Measurements from ENCODE around the gene RGS8.

RGS8 gene

GRCh38 chr1:182670032-182670749 is 14.2 kb downstream of the RGS8 start:
- no peak for DNase-seq

GRCh38 chr1:182669266-182669665 is 15.1 kb downstream of the RGS8 start:
- DNase-seq: no peak

DNA sequence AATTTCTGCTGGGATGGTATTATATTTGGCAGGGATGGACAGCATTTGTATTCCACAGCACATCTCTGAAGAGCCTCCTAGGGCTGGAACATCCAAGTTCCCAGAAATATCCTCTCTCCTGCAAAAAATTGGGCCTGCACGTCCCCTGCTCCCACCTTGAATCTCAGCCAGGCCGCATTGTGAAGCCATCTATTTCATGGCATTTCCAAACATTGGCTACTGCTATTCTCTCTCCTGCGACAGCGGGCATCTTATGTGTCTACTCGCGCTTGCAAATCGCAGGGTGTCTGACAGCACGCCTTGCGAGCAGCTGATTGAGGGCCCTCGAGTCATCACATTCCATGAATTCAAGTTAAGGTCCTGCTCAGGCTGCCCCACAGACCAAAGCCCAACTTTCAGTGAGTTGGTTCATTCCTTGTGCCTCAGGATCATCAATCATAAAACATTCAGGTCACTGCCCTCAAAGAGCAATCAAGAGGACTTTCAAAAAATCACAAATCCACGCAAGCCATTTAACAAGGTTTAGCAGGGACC is 15.8 kb downstream of the RGS8 start:
- DNase-seq: no peak

DNA sequence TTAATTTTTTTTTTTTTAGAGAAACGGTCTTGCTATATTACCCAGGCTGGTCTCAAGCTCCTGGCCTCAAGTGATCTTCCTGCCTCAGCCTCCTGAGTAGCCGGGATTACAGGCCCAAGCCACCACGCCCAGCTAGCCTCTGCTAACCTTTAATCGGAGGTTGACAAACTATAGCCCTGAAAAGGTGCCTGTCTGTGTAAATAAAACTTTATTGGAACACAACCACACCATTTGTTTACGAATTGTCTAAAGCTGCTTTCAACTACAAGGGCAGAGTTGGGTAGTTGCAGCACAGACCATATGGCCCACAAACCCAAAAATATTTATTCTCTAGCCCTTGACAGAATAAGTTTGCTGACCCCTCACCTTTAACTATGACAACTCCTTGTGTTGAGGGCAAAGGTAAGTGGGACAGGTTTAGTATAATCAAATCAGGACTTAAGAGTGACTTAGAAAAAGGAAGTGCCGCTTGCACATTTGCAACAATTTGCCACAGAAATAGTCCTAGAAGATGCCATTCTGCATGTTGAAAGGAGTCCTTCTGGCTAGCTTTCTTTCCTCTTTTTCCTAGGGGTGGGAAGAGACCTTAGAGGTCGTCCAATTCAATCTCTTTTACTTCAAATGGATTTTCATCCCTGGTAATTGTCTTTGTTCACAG is 16.4 kb downstream of the RGS8 start:
- DNase-seq: no peak

- DNase-seq: no peak
Measured at GRCh38 chr1:182666706-182667105, 17.7 kb downstream of the RGS8 start.

- no peak for DNase-seq
Measured at GRCh38 chr1:182664296-182664695, 20.1 kb downstream of the RGS8 start.

GRCh38 chr1:182662956-182663355 is 21.4 kb downstream of the RGS8 start:
- DNase-seq: no peak

DNA sequence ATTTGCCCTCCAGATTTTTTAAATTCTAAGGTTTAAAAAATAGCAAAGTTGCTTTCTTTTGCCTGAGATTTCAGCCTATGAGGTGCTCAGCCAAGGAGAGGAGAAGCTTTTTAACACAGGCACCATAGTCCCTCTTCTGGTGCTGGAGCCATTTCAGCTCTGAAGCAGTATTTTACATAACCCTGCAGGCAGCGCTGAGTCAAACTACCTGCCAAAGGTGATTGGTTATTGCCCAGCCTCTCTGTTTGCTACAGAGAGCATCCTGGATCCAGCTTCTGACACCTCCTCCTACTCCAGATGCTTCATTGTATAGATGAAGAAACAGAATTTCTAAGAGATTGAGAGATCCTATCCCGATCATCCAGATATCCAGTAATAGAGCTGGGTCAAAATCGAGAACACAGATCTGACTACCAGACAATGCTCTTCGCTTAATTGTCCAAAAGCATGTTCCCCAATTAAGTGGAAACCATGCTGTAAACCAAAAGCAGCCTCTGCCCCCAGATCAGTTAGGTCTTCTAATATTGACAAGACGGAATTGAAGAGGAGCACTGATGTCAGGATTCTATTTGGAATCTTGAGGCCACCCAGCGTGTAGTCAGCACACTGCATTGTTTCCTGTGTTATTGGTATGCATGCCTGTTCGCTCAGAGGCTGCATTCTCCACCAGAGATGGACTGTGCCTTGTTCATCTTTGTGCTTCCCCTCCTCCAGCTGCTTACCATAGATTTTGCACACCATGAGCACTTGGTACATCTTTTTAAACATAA is 22.1 kb downstream of the RGS8 start:
- DNase-seq: no peak

- no peak for DNase-seq
Measured at GRCh38 chr1:182658055-182658454, 26.3 kb downstream of the RGS8 start.

DNA sequence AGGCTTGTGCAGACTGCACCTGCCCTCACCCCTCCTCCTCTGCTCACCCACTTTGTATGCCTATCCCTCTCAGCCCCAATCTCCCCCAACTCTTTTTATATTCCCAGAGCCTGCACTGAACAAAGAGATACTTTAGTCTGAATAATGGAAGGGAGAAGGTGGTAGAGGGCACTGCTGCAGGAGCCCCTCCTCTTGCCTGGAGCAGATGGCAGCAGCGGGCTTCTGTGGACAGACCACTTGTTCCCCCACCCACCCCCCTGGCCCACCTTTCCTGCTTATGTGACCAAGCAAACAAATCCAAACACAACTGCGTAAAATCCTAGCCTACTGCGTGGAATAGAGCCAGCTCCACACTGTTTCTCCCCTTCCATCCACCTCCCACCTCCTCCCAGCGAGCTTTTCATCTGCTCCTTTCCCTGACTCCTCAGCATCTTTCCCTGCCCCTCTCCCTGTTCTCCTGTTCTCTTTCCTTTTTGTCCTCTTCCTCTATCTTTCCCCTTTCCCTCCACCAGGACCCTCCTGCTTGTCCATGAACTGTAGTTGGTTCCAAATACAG is 27.5 kb downstream of the RGS8 start:
- DNase-seq: no peak

GRCh38 chr1:182653986-182654385 is 30.4 kb downstream of the RGS8 start:
- DNase-seq: no peak

DNA sequence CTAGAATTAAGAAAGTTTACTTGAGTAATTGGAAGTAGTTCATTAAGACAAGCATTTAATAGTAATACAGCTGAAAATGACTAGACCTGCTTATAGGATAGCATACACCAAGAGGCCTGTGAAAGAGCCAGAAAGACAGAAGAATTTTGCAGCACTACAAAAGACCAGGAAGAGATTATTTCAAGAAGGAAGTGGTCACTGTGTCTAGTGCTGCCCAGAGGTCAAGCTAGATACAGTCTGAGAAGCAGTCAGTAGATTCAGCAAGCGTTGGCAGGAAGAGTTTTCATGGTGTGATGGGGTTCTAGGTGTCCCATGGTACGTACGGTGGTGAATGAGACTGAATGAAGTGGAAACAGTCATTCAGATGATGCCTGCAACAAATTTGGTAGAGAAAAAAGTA is 31.5 kb downstream of the RGS8 start:
- no peak for DNase-seq

- DNase-seq: no peak
Measured at GRCh38 chr1:182651339-182651724, 33.1 kb downstream of the RGS8 start.

GRCh38 chr1:182650678-182651338 is 33.6 kb downstream of the RGS8 start:
- no peak for DNase-seq

- DNase-seq: no peak
Measured at GRCh38 chr1:182649041-182649440, 35.3 kb downstream of the RGS8 start.

DNA sequence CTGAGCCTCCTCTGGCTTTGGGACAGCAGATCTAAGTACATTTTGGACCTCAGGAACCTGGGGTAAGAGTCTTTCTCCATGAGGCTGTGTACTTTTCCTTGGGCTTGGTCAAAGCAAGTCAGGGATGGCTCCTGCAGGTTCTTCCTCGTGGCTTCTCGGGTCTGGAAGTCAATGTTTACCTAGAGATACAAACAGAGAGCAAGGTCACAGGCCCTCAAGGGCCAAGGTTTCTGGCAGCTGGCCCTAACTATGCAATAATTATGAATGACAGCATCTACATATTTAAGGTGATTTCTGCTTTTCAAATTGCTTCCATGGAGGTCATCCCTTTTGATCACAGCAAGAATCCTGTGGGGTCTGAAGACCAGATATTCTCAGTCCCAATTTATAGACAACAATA is 37.6 kb downstream of the RGS8 start:
- DNase-seq: no peak

- DNase-seq: no peak
Measured at GRCh38 chr1:182644886-182645285, 39.5 kb downstream of the RGS8 start.

DNA sequence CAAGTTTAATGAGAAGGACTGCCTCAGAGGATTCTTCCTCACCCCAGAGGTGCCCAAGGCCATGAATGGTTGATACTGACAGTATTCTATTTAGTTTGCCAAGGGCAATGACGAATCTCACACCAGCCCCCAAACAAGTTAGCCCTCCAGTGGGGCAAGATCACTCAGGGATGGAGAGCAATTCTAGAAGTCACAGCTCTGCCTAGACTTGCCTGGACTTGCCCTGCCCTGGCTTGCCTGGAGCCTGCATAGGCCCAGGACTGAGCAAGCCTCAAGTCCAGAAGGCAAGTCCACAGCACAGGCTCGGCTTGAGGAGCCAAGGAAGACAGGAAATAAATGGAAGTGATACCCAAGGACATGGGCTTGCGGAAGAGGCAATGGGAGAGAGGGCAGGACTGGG is 40.7 kb downstream of the RGS8 start:
- DNase-seq: no peak

- DNase-seq: no peak
Measured at GRCh38 chr1:182642461-182642860, 41.9 kb downstream of the RGS8 start.

DNA sequence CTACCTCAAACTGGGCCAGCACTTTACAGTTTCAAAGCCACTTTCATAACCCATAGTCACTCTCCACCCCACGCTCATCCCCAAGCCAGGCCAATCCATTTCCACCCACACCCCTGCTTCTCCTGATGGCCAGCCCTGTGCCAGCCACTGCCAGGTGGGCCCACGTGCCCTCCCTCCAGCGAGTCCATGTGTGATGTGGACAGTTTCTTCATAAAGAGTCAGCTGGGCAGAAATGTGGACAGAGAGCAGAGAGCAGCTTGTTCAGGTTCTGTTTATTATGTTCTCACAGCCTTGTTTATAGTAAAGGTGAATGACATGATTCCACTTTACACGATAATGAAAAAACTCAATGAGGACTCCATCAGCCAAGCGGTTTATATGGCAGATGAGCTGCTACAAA is 42.8 kb downstream of the RGS8 start:
- no peak for DNase-seq

- DNase-seq: no peak
Measured at GRCh38 chr1:182639330-182639729, 45.1 kb downstream of the RGS8 start.

DNA sequence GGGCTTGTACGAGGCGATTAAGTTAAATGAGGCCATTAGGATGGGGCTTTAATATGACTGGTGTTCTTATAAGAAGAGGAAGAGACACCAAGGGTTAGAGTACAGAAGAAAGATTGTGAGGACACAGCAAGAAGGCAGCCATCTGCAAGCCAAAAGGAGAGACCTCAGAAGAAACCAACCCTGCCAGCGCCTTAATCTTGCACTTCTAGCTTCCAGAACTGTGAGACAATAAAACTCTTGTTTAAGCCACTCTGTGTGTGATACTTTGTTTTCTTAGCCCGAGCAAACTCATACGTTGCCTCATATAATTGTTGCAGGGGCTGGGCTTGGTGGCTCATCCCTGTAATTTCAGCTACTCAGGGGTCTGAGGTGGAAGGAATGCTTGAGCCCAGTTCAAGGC is 46.6 kb downstream of the RGS8 start:
- no peak for DNase-seq

- DNase-seq: no peak
Measured at GRCh38 chr1:182635871-182636270, 48.5 kb downstream of the RGS8 start.

Data from activated effector memory CD4-positive, alpha-beta T cell treated with Interleukin-2 at 50 U/mL for 16 hours (primary cell).